Activated CD4-positive, alpha-beta T cell treated with anti-CD3 and anti-CD28 coated beads, Interleukin-2, amount 50 U/mL, for 48 hours (primary cell): Measurements from ENCODE around the gene GCLC.
"Not testable (repeated sequence)": the region's sequence is repeated elsewhere in the genome, so short reads cannot be mapped to it uniquely, and the experiment has no call there.

Experiments
- DNase-seq, 2 experiments: peaks; one replicate each; pipeline ENCODE4 v3.0.0-alpha.2; 2020

The GCLC gene

GRCh38 chr6:53487080-53487479 lies 57.8 kb downstream of the GCLC start:
- no peak for DNase-seq

- no peak for DNase-seq
Measured at GRCh38 chr6:53486679-53487078, 58.2 kb downstream of the GCLC start.

- DNase-seq: peak; percentile 70 to 77
Measured at GRCh38 chr6:53484476-53485280, 60.2 kb downstream of the GCLC start.

DNA sequence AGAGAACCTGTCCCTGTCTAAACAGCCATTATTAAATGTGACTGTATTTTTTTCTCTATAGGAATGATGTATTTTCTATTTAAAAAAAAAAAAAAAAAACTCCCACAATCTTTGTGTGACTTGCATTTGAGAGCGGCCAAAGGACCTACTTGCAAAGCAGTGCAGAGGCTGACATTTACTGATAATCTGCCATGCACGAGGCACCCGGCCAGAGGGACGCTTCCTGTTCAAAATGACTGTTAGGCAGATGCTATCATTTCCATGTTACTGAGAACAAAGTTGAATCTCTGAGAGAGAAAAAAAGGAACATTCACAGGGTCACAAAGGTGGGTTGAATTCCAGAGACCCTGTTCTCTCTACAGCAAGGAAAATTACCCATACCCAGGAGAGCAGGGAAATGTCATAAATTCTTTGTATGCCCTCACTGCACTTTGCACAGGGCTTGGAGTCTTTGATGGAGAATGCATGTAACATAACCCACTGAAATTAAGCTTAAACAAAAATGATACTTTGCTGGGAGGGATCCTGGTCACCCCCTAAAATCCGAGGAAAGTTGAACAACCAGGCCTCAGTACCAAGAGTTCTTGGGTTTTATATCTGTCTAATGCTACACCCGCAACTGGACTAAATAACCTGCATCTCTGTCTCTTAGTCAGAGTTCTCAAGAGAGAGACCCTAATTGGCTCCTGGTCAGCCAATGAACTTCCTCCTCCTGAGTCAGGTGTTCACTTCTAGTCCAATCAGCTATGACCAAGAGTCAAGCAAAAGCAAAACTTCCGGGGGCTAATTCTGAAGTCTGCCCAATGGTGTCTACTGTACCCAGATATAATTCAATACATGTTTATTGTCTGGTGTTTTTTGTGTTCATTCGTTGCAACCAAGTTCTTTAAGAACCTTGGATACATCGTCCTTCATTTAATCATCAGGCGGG lies 61.2 kb downstream of the GCLC start:
- peak in 1 of 2 experiments; percentile 12 for DNase-seq

DNA sequence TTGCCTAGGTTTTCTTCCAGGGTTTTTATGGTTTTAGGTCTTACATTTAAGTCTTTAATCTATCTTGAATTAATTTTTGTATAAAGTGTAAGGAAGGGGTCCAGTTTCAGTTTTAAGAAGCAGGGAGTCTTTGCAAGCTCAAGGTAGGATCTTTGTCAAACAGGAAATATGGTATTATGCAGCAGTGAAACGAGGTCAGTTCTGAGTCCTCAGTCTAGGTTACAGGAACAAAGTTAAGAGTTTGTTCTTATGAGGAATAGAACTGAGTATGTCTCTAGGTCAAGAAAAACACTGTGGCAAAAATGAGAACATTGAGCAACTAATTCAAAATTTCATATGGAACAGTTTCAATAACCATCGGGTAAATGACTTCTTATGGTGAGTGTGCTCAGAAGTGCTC lies 63.6 kb downstream of the GCLC start:
- no peak for DNase-seq

- not testable (repeated sequence) for DNase-seq
Measured at GRCh38 chr6:53480774-53481173, 64.1 kb downstream of the GCLC start.

DNA sequence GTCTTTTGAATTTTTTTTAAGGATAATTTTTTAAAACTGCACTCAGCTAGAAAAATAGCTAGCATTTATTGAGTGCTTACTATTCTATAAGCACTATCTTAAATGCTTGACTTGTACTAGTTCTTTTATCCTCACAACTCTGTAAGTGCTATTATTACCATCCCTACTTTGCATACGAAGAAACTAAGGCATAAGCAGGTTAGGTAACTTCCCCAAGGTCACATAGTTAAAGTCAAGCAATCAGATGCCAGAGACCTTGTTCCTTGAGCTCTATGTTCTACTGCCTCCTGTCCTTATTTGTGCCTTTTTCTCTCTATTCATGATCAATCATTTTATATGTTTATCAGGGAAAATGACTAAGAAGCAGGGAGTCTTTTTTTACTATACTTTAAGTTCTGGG lies 65.0 kb downstream of the GCLC start:
- no peak for DNase-seq

DNA sequence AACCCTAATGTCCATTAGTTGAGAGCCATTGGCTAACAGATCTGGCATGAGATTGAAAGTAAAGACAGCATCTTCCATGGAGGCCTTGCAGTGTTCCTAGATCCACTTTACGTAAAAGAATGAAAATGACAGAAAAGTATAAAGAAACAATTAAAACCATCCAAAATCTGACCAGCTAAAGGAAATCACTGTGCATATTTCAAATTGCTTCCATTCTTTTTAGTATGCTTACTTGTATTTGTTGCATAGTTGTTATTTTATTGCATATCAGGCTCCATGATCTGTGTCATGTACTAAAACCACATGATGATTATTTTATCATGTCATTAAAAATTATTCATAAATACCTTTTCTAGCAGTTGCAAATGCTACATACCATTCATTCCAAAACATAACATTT lies 67.9 kb downstream of the GCLC start:
- no peak for DNase-seq

DNA sequence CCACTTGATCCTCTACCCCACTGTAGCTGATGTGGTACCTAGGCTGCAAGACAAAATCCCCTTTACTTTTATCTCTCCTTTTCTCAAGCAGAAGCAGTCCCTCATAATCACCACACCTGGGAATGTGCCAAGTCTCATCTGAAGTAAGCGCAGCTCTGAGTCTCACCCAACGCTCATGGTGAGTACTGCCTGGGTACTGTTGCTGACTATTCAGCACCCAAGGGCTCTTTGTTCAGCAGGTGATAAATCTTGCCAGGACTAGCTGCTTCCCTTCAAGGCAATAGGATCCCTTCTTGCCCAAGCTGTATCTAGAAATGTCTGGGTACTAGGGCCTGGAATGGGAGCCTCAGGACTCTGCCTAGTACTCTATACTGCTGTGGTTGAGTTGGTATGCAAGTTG lies 70.9 kb downstream of the GCLC start:
- DNase-seq: no peak

GRCh38 chr6:53469163-53469562 lies 75.7 kb downstream of the GCLC start:
- DNase-seq: no peak

DNA sequence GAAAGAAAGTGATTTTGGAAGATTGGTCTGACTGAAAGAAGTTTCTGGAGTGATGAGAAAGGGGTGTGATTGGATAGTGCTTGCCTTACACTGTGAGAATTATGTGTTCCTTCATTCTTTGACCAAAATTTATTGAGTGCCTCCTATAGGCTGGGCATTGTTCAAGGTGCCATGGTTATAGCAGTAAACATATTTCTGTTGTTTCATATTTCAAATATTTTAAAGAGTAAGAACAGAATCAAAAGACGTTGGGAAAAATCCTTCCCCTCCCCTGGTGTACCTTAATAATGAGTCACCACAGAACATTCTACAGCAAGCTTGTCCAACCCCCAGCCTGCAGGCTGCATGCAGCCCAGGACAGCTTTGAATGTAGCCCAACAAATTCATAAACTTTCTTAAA lies 78.6 kb downstream of the GCLC start:
- DNase-seq: no peak

- no peak for DNase-seq
Measured at GRCh38 chr6:53465732-53466131, 79.2 kb downstream of the GCLC start.

DNA sequence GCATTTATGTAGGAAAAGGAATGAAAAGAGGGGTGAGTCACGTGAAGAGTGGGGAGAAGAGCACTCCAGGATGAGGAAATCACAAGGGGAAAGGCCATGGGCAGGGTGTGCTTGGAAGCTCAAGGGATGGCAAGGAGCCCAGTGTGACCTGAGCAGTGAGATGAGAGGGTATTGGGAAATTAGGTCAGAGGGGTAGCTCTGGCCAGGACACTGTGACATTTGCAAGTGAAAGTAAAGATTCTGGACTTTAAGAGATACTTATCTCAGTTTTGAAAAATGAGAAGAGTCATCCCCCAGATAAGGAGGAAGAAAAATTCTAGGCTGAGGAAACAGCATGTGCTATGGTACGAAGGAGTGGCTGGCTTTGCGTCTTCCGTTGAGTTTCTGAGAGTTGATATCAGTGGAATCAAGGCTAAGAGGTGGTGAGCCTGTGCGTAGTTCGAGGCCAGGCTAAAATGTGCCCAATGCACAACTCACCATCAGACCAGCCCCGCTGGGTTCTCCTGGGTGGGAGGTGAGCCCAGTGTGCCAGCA lies 79.9 kb downstream of the GCLC start:
- DNase-seq: no peak

DNA sequence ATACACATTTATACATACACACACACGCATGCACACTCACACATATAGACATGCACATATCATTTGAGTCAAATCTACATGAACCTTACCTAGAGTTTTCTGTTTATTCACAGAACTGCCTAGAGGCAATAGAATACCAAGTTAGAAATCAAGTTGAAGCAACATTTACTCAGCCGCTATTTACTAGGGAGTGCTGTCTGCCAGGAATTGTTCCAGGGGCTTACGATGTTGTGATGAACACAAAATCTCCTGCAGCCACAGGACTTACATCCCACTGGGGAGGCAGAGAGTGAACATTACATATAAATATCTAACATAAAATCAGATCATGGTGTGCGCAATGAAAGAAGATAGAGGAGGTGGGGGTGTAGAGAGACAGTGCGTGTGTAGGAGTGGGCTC lies 80.4 kb downstream of the GCLC start:
- no peak for DNase-seq

DNA sequence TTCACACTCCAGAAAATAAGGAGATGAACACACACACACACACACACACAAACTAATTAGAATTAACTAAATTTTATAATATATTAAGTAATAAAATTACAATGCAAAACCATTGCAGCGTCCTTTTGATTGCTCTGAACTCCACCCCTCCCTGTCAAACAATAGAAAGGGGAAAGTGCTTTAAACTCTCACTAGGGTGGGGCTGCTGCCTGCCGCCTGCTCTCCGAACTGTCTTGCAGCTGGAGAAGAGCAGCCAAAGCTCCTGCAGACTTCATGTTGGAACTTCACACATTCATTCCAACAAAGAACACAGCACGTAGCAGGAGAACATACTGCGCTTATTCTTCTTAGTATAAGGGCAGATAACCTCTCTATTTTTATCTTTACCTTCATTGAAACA lies 83.2 kb downstream of the GCLC start:
- DNase-seq: no peak

DNA sequence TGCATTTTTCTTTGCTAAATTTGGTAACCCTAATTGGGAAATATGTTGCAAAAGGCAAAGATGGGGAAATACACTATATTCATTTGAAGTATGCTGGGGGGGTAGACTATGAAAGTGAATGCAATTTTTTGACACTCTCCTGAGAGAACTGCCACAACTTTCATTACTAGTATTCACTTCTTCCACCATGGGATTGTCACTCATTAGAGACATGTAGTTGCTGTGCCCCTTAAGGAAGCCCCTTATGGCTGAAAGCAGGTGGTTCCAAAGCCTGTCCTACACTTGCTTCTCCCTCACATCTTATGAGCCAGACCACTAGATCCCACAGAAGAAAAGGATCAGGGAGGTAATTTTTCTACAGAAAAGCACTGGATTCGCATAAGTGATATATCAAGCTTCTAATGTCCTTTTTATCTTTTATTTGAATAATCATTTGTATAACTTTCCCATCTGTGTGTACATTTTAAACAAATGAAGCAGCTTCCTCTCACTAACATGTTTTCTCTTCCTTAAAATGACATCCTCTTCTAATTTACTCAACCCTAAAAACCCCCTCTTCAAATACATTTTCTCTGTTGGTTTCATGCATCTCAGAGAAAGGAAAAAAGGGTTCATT lies 83.8 kb downstream of the GCLC start:
- DNase-seq: no peak

DNA sequence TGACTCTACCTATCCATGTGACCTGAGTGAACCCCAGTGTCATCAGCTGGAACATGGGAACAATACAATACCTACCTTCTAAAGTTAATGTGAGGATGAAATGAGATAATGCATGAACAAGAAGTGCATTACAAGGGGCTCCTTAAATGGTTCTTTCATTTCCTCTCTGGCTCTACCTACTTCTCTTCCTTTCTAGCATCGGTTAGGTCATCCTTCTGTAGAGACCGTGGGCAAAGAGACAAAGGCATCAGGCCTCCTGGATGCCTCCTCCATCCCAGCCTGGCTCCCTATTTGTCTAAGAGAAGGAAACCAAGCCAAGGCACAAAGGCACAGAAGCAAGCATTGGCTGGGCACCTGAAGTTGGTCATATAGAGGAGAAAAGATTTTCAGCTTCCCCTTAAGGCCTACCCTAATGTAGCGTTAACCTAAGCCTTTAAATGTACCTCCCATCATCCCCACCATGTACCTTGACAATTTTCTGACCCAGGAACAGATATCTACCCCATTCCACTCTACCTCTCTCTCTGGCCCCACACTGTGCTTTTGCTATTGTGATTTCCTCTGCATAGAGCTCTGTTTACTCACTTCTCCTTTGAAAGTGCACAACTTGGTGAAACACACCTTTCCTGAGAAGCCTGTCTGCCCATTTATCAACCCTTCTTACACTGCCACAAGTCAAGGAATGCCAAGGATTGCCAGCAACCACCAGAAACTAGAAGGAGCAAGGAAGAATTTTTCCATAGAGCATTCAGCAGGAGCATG lies 86.6 kb downstream of the GCLC start:
- DNase-seq: no peak

DNA sequence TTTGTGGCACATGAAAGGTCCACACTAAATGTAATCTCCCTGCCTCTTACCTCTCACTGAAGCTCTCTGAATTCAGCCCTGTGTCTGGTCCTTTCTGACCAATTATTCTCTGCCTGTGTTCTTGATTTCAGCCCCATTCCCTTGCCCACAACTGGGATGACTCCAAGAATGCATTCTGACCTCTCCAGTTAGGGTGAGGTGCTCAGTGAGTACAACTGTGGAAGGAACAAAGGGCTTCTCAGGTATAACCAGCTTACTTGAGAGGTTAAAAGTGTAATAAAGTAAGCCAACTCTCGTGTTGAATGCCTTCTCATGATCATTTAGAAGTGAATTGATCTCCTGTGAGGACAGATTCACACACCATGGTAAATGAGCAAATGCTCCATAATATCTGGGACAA lies 88.1 kb downstream of the GCLC start:
- DNase-seq: no peak

- DNase-seq: no peak
Measured at GRCh38 chr6:53455678-53456077, 89.2 kb downstream of the GCLC start.

DNA sequence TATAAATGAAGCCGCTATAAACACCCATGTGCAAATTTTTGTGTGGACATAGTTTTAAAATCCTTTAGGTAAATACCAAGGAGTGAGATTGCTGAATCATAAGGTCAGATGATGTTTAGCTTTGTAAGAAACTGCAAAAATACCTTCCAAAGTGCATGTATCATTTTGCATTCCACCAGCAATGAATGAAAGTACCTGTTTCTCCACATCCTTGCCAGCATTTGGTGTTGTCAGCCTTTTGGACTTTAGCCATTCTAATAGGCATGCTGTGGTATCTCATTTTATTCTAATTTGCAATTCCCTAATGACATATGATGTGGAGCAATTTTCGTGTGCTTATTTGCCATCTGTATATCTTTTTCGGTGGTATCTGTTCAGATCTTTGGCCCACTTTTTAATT lies 93.7 kb downstream of the GCLC start:
- no peak for DNase-seq

GRCh38 chr6:53447865-53448264 lies 97.0 kb downstream of the GCLC start:
- DNase-seq: no peak
